ENCODE results near the gene NUBP2.

DNA sequence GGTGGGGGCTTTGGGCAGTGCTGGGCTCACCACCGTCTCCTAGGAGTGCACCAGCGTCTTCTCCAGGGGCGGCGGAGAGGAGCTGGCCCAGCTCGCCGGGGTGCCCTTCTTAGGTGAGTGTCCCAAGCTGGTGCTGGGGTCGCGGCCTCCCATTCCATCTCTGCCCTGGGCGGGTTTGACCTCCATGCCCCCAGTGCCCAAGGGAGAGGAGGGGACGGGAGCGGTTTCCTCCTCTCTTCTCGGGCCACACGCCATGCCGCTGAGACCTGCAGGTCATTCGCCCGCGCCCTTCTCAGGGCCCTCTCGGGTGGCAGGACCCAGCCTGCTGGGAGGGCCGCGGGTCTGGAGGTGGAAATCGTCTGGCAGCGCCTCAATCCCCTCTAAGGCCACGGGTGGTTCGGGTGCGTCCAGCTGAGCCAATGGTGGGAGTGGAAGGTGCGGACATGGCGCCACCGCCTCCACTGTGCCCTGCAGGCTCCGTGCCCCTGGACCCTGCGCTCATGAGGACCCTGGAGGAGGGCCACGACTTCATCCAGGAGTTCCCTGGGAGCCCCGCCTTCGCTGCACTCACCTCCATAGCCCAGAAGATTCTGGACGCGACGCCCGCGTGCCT, 5.4 kb downstream of the NUBP2 start:
- TF ChIP-seq, protein P1, sequence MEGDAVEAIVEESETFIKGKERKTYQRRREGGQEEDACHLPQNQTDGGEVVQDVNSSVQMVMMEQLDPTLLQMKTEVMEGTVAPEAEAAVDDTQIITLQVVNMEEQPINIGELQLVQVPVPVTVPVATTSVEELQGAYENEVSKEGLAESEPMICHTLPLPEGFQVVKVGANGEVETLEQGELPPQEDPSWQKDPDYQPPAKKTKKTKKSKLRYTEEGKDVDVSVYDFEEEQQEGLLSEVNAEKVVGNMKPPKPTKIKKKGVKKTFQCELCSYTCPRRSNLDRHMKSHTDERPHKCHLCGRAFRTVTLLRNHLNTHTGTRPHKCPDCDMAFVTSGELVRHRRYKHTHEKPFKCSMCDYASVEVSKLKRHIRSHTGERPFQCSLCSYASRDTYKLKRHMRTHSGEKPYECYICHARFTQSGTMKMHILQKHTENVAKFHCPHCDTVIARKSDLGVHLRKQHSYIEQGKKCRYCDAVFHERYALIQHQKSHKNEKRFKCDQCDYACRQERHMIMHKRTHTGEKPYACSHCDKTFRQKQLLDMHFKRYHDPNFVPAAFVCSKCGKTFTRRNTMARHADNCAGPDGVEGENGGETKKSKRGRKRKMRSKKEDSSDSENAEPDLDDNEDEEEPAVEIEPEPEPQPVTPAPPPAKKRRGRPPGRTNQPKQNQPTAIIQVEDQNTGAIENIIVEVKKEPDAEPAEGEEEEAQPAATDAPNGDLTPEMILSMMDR (tag by site-specific recombination; IDR thresholded peaks at IDR 0.05), result no peak
- TF ChIP-seq, protein P2, sequence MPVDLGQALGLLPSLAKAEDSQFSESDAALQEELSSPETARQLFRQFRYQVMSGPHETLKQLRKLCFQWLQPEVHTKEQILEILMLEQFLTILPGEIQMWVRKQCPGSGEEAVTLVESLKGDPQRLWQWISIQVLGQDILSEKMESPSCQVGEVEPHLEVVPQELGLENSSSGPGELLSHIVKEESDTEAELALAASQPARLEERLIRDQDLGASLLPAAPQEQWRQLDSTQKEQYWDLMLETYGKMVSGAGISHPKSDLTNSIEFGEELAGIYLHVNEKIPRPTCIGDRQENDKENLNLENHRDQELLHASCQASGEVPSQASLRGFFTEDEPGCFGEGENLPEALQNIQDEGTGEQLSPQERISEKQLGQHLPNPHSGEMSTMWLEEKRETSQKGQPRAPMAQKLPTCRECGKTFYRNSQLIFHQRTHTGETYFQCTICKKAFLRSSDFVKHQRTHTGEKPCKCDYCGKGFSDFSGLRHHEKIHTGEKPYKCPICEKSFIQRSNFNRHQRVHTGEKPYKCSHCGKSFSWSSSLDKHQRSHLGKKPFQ (tag by site-specific recombination; IDR thresholded peaks at IDR 0.05), result no peak
- TF ChIP-seq, protein P3, sequence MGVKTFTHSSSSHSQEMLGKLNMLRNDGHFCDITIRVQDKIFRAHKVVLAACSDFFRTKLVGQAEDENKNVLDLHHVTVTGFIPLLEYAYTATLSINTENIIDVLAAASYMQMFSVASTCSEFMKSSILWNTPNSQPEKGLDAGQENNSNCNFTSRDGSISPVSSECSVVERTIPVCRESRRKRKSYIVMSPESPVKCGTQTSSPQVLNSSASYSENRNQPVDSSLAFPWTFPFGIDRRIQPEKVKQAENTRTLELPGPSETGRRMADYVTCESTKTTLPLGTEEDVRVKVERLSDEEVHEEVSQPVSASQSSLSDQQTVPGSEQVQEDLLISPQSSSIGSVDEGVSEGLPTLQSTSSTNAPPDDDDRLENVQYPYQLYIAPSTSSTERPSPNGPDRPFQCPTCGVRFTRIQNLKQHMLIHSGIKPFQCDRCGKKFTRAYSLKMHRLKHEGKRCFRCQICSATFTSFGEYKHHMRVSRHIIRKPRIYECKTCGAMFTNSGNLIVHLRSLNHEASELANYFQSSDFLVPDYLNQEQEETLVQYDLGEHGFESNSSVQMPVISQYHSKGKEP (tag by site-specific recombination; IDR thresholded peaks at IDR 0.05), result no peak
- TF ChIP-seq ZNF670 (tag by site-specific recombination; IDR thresholded peaks at IDR 0.05; ENCODE audit: low read depth) (no peak), ZNF121 (tag by site-specific recombination; IDR thresholded peaks at IDR 0.05) (no peak), KLF16 (tag by site-specific recombination; IDR thresholded peaks at IDR 0.05) (no peak), ZNF112 (tag by site-specific recombination; IDR thresholded peaks at IDR 0.05) (no peak), ZNF350 (tag by site-specific recombination; IDR thresholded peaks at IDR 0.05) (no peak)
- TF ChIP-seq, protein P4, sequence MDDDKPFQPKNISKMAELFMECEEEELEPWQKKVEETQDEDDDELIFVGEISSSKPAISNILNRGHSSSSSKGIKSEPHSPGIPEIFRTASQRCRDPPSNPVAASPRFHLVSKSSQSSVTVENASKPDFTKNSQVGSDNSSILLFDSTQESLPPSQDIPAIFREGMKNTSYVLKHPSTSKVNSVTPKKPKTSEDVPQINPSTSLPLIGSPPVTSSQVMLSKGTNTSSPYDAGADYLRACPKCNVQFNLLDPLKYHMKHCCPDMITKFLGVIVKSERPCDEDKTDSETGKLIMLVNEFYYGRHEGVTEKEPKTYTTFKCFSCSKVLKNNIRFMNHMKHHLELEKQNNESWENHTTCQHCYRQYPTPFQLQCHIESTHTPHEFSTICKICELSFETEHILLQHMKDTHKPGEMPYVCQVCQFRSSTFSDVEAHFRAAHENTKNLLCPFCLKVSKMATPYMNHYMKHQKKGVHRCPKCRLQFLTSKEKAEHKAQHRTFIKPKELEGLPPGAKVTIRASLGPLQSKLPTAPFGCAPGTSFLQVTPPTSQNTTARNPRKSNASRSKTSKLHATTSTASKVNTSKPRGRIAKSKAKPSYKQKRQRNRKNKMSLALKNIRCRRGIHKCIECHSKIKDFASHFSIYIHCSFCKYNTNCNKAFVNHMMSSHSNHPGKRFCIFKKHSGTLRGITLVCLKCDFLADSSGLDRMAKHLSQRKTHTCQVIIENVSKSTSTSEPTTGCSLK (tag by site-specific recombination; IDR thresholded peaks at IDR 0.05), result no peak
- TF ChIP-seq, protein P5, sequence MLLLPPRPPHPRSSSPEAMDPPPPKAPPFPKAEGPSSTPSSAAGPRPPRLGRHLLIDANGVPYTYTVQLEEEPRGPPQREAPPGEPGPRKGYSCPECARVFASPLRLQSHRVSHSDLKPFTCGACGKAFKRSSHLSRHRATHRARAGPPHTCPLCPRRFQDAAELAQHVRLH (tag by site-specific recombination; IDR thresholded peaks at IDR 0.05), result no peak

Measured in HEK293 (cell line).